MCF 10A (cell line): ENCODE results near the gene WNT3. TPM values are rescaled to one million over a fixed set of nuclear protein-coding genes. Genes with fewer than 3 reads are reported as not detected.

ENCODE experiments used
- BruUV-seq: library from RNA; stranded (reverse); fragments of 400-500 nt; replicated peaks from 2 replicates; lab custom pipeline; 2021; lab: Mats Ljungman, UMichigan
- CTCF ChIA-PET: fragments of 300-600 bp; sonication (Branson Sonifier 250); formaldehyde crosslinking; extraction: SDS; loops from one replicate; lab custom pipeline; 2021; ENCODE audit warnings: antibody characterized with exemption, inconsistent platforms; lab: Yijun Ruan, JAX
- POLR2A ChIA-PET: fragments of 300-600, 350-650 bp; sonication (Branson Sonifier 250); formaldehyde crosslinking; extraction: SDS; loops from one replicate; lab custom pipeline; 2020; ENCODE audit warnings: antibody characterized with exemption, inconsistent platforms; lab: Yijun Ruan, JAX
- DNase-seq: peaks from one replicate; pipeline ENCODE4 v3.0.0-alpha.2; 2018; ENCODE audit not compliant: unreplicated experiment
- H3K27ac Mint-ChIP-seq: one replicate; pipeline ENCODE4 v1.8.0; 2022; ENCODE audit warnings: mild to moderate bottlenecking, low read depth, mixed read lengths; ENCODE audit not compliant: unreplicated experiment
- H3K27me3 Mint-ChIP-seq: one replicate; pipeline ENCODE4 v1.8.0; 2022; ENCODE audit warnings: mixed read lengths; ENCODE audit not compliant: insufficient read depth, unreplicated experiment
- H3K36me3 Mint-ChIP-seq: one replicate; pipeline ENCODE4 v1.8.0; 2022; ENCODE audit warnings: mild to moderate bottlenecking, moderate library complexity, mixed read lengths; ENCODE audit not compliant: insufficient read depth, unreplicated experiment
- H3K4me1 Mint-ChIP-seq: one replicate; pipeline ENCODE4 v1.8.0; 2022; ENCODE audit warnings: mixed read lengths; ENCODE audit not compliant: insufficient read depth, unreplicated experiment
- H3K4me3 Mint-ChIP-seq: one replicate; pipeline ENCODE4 v1.8.0; 2022; ENCODE audit warnings: mild to moderate bottlenecking, moderate library complexity, mixed read lengths; ENCODE audit not compliant: unreplicated experiment
- H3K9me3 Mint-ChIP-seq: one replicate; pipeline ENCODE4 v1.8.0; 2022; ENCODE audit warnings: mixed read lengths; ENCODE audit not compliant: unreplicated experiment
- intact Hi-C: fragments of 100-400 bp; cut with micrococcal nuclease; formaldehyde crosslinking; loops from 2 replicates; pipeline ENCODE4 v1.14.1; 2022
- total RNA-seq: library from RNA; stranded (reverse); gene quantifications from 2 replicates; pipeline ENCODE4 v1.2.3, GENCODE V29; 2022
- TF ChIP-seq, protein P1 (sequence below): fragments of 200-600 bp; IDR thresholded peaks from one replicate; pipeline ENCODE4 v1.8.0; 2022; ENCODE audit warnings: antibody characterized with exemption, mild to moderate bottlenecking; ENCODE audit not compliant: unreplicated experiment

The WNT3 gene
- total RNA-seq, 1 experiment from 2014 or later, result 2.4 TPM

- intact Hi-C loops, result no loop called here
- BruUV-seq, result no TSS peak
- ChIA-PET POLR2A (no interaction called here), CTCF (no interaction called here)
- H3K36me3 Mint-ChIP-seq, result no peaks in the 10 kb centered on the region
- no peak overlapping the region for H3K27ac Mint-ChIP-seq
- DNase-seq, result no peak
- TF ChIP-seq, protein P1, sequence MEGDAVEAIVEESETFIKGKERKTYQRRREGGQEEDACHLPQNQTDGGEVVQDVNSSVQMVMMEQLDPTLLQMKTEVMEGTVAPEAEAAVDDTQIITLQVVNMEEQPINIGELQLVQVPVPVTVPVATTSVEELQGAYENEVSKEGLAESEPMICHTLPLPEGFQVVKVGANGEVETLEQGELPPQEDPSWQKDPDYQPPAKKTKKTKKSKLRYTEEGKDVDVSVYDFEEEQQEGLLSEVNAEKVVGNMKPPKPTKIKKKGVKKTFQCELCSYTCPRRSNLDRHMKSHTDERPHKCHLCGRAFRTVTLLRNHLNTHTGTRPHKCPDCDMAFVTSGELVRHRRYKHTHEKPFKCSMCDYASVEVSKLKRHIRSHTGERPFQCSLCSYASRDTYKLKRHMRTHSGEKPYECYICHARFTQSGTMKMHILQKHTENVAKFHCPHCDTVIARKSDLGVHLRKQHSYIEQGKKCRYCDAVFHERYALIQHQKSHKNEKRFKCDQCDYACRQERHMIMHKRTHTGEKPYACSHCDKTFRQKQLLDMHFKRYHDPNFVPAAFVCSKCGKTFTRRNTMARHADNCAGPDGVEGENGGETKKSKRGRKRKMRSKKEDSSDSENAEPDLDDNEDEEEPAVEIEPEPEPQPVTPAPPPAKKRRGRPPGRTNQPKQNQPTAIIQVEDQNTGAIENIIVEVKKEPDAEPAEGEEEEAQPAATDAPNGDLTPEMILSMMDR, result no peak
- peaks cover 12% of the 10 kb centered on the region for H3K4me1 Mint-ChIP-seq
- H3K9me3 Mint-ChIP-seq, result no peaks in the 10 kb centered on the region
- H3K4me3 Mint-ChIP-seq, result no peak overlapping the region
- no peaks in the 10 kb centered on the region for H3K27me3 Mint-ChIP-seq
Observed at GRCh38 chr17:46739982-46740381, 78.5 kb downstream of the WNT3 start.

- intact Hi-C loops, result no loop called here
- TF ChIP-seq, protein P1, result no peak
- ChIA-PET POLR2A (no interaction called here), CTCF (no interaction called here)
- Mint-ChIP-seq H3K9me3 (no peaks in the 10 kb centered on the region), H3K4me1 (peaks cover 12% of the 10 kb centered on the region), H3K4me3 (no peak overlapping the region), H3K27me3 (no peaks in the 10 kb centered on the region), H3K27ac (no peak overlapping the region), H3K36me3 (no peaks in the 10 kb centered on the region)
- no peak for DNase-seq
- no TSS peak for BruUV-seq
Observed at GRCh38 chr17:46738544-46738943, 79.9 kb downstream of the WNT3 start.

DNA sequence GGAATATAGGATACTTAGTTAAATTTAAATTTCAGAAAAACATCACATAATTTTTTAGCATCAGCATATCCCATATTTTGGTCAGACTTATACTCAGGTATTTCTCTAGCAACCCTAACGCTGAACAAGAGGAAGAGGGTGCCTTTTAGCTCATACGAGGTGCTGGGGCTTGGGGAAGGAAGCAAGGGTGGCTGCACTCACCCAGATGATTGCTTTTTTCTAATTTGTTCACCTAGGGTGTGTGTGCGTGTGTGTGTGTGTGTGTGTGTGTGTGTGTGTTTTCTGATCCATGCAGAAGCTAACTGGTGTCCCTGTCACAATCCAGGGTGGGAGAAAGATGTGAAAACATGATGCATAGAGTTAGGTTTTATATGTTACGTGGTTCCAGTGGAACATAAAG is 81.2 kb downstream of the WNT3 start:
- no peaks in the 10 kb centered on the region for H3K27me3 Mint-ChIP-seq
- H3K9me3 Mint-ChIP-seq, result no peaks in the 10 kb centered on the region
- ChIA-PET POLR2A (no interaction called here), CTCF (no interaction called here)
- no peak overlapping the region for H3K4me3 Mint-ChIP-seq
- intact Hi-C loops, result no loop called here
- no peak overlapping the region for H3K27ac Mint-ChIP-seq
- no peak for DNase-seq
- H3K36me3 Mint-ChIP-seq, result no peaks in the 10 kb centered on the region
- BruUV-seq, result no TSS peak
- TF ChIP-seq, protein P1, result no peak
- peaks cover 2% of the 10 kb centered on the region for H3K4me1 Mint-ChIP-seq

- H3K27me3 Mint-ChIP-seq, result no peaks in the 10 kb centered on the region
- BruUV-seq, result no TSS peak
- TF ChIP-seq, protein P1, result no peak
- H3K4me1 Mint-ChIP-seq, result no peaks in the 10 kb centered on the region
- POLR2A ChIA-PET, result no interaction called here
- no peaks in the 10 kb centered on the region for H3K9me3 Mint-ChIP-seq
- H3K4me3 Mint-ChIP-seq, result no peak overlapping the region
- CTCF ChIA-PET, result no interaction called here
- no peak for DNase-seq
- no peaks in the 10 kb centered on the region for H3K36me3 Mint-ChIP-seq
- no peak overlapping the region for H3K27ac Mint-ChIP-seq
- intact Hi-C loops, result no loop called here
Observed at GRCh38 chr17:46736100-46736499, 82.4 kb downstream of the WNT3 start.
